Caco-2 (cell line): Measurements from ENCODE around the gene PLXNA1. TPM values are rescaled to one million over a fixed set of nuclear protein-coding genes. Genes with fewer than 3 reads are reported as not detected.

Source experiments
- BruUV-seq: library from RNA; stranded (reverse); fragments of 400-500 nt; replicated peaks from 2 replicates; lab custom pipeline; 2021; lab: Mats Ljungman, UMichigan
- CTCF ChIA-PET: fragments of 300-600 bp; sonication (Branson Sonifier 250); formaldehyde crosslinking; loops from one replicate; lab custom pipeline; 2022; ENCODE audit warnings: antibody characterized with exemption; lab: Charles Lee
- POLR2A ChIA-PET: fragments of 300-600 bp; sonication (Branson Sonifier 250); formaldehyde crosslinking; loops from one replicate; lab custom pipeline; 2022; ENCODE audit warnings: antibody characterized with exemption; lab: Charles Lee
- DNase-seq, 2 experiments: peaks; one replicate each; pipeline versions ENCODE4 v3.0.0 to v3.0.0-alpha.2; 2020 to 2022
- H3K27me3 ChIP-seq: replicated peaks from 2 replicates; pipeline ENCODE4 v1.6.0; 2011; ENCODE audit warnings: low read length; ENCODE audit not compliant: control insufficient read depth, insufficient read depth
- H3K36me3 ChIP-seq: 2 replicates; pipeline ENCODE4 v1.5.1; 2011; ENCODE audit warnings: low read length; ENCODE audit not compliant: control insufficient read depth, insufficient read depth
- H3K4me1 ChIP-seq: fragments of 250-450 bp; sonication (Bioruptor Pico); 2 replicates; pipeline ENCODE4 v1.5.1; 2020; ENCODE audit warnings: mild to moderate bottlenecking
- H3K4me3 ChIP-seq: 2 replicates; pipeline ENCODE4 v1.5.1; 2011; ENCODE audit warnings: low read depth, mild to moderate bottlenecking, control low read depth, low read length
- H3K9me3 ChIP-seq: fragments of 250-450 bp; sonication (Bioruptor Pico); 2 replicates; pipeline ENCODE4 v1.5.1; 2020; ENCODE audit warnings: mild to moderate bottlenecking, moderate library complexity
- H3K27ac Mint-ChIP-seq: one replicate; pipeline ENCODE4 v1.8.0; 2022; ENCODE audit warnings: mixed read lengths; ENCODE audit not compliant: unreplicated experiment
- H3K27me3 Mint-ChIP-seq: one replicate; pipeline ENCODE4 v1.8.0; 2022; ENCODE audit warnings: mixed read lengths; ENCODE audit not compliant: insufficient read depth, unreplicated experiment
- H3K36me3 Mint-ChIP-seq: one replicate; pipeline ENCODE4 v1.8.0; 2022; ENCODE audit warnings: mild to moderate bottlenecking, mixed read lengths; ENCODE audit not compliant: insufficient read depth, unreplicated experiment
- H3K4me1 Mint-ChIP-seq: one replicate; pipeline ENCODE4 v1.8.0; 2022; ENCODE audit warnings: low read depth, mixed read lengths; ENCODE audit not compliant: unreplicated experiment
- H3K4me3 Mint-ChIP-seq: one replicate; pipeline ENCODE4 v1.8.0; 2022; ENCODE audit warnings: mild to moderate bottlenecking, moderate library complexity, mixed read lengths; ENCODE audit not compliant: unreplicated experiment
- H3K9me3 Mint-ChIP-seq: one replicate; pipeline ENCODE4 v1.8.0; 2022; ENCODE audit warnings: mixed read lengths; ENCODE audit not compliant: unreplicated experiment
- CTCF ChIP-seq, 2 experiments: fragments of 200-600 bp in 1 of 2; IDR thresholded peaks; 1 replicate in 1 of 2; 2 replicates in 1 of 2; pipeline versions ENCODE4 v1.5.1 to v1.8.0; 2011 to 2022; ENCODE audit warnings: antibody characterized with exemption in 1 of 2, control low read depth in 1 of 2, inconsistent platforms in 1 of 2, low read depth in 1 of 2, low read length in 1 of 2, mild to moderate bottlenecking in 1 of 2, moderate library complexity in 1 of 2; ENCODE audit not compliant: insufficient read depth in 1 of 2, severe bottlenecking in 1 of 2, unreplicated experiment in 1 of 2
- intact Hi-C: fragments of 100-400 bp; cut with micrococcal nuclease; formaldehyde crosslinking; loops from one replicate; pipeline ENCODE4 v1.10.0; 2022; ENCODE audit not compliant: unreplicated experiment
- total RNA-seq: library from RNA; stranded (reverse); gene quantifications from 2 replicates; pipeline ENCODE4 v1.2.3, GENCODE V29; 2022

Gene PLXNA1
- total RNA-seq, 1 experiment from 2014 or later, result 95.1 TPM

GRCh38 chr3:126939733-126940132 lies 43.2 kb upstream of the PLXNA1 start:
- POLR2A ChIA-PET, result no interaction called here
- no peaks in the 10 kb centered on the region for H3K36me3 ChIP-seq
- H3K9me3 ChIP-seq, result no peaks in the 10 kb centered on the region
- peaks cover 9% of the 10 kb centered on the region for H3K4me1 Mint-ChIP-seq
- CTCF ChIA-PET, result no interaction called here
- H3K27me3 ChIP-seq, result no peaks in the 10 kb centered on the region
- no TSS peak for BruUV-seq
- H3K4me1 ChIP-seq, result peaks cover 5% of the 10 kb centered on the region
- intact Hi-C loops, result no loop called here
- no peak for DNase-seq
- H3K4me3 Mint-ChIP-seq, result no peak overlapping the region
- no peaks in the 10 kb centered on the region for H3K9me3 Mint-ChIP-seq
- no peaks in the 10 kb centered on the region for H3K27me3 Mint-ChIP-seq
- no peak overlapping the region for H3K27ac Mint-ChIP-seq
- no peak for TF ChIP-seq CTCF (IDR thresholded peaks at IDR 0.05; ENCODE audit: insufficient read depth in 1 of 2, low read depth in 1 of 2, low read length in 1 of 2, severe bottlenecking in 1 of 2, unreplicated experiment in 1 of 2)
- peaks cover 6% of the 10 kb centered on the region for H3K36me3 Mint-ChIP-seq
- H3K4me3 ChIP-seq, result no peak overlapping the region

GRCh38 chr3:126941721-126942270 lies 41.1 kb upstream of the PLXNA1 start:
- Histone ChIP-seq H3K9me3 (no peaks in the 10 kb centered on the region), H3K27me3 (no peaks in the 10 kb centered on the region), H3K4me1 (no peaks in the 10 kb centered on the region), H3K36me3 (no peaks in the 10 kb centered on the region), H3K4me3 (no peak overlapping the region)
- H3K9me3 Mint-ChIP-seq, result no peaks in the 10 kb centered on the region
- no peak for TF ChIP-seq CTCF (IDR thresholded peaks at IDR 0.05; ENCODE audit: insufficient read depth in 1 of 2, low read depth in 1 of 2, low read length in 1 of 2, severe bottlenecking in 1 of 2, unreplicated experiment in 1 of 2)
- H3K36me3 Mint-ChIP-seq, result peaks cover 6% of the 10 kb centered on the region
- intact Hi-C loops, result no loop called here
- no TSS peak for BruUV-seq
- H3K4me1 Mint-ChIP-seq, result peaks cover 9% of the 10 kb centered on the region
- no peak overlapping the region for H3K27ac Mint-ChIP-seq
- ChIA-PET CTCF (no interaction called here), POLR2A (no interaction called here)
- DNase-seq, result peak in 1 of 2 experiments; percentile 16
- H3K4me3 Mint-ChIP-seq, result no peak overlapping the region
- no peaks in the 10 kb centered on the region for H3K27me3 Mint-ChIP-seq

GRCh38 chr3:126944089-126944965 lies 38.6 kb upstream of the PLXNA1 start:
- Histone ChIP-seq H3K4me3 (no peak overlapping the region), H3K9me3 (no peaks in the 10 kb centered on the region), H3K27me3 (no peaks in the 10 kb centered on the region), H3K4me1 (no peaks in the 10 kb centered on the region), H3K36me3 (no peaks in the 10 kb centered on the region)
- Mint-ChIP-seq H3K36me3 (peaks cover 6% of the 10 kb centered on the region), H3K27ac (peak overlapping the region; percentile 74), H3K27me3 (no peaks in the 10 kb centered on the region), H3K9me3 (no peaks in the 10 kb centered on the region), H3K4me1 (peaks cover 3% of the 10 kb centered on the region), H3K4me3 (no peak overlapping the region)
- no peak for TF ChIP-seq CTCF (IDR thresholded peaks at IDR 0.05; ENCODE audit: insufficient read depth in 1 of 2, low read depth in 1 of 2, low read length in 1 of 2, severe bottlenecking in 1 of 2, unreplicated experiment in 1 of 2)
- no TSS peak for BruUV-seq
- DNase-seq, result no peak
- ChIA-PET CTCF (no interaction called here), POLR2A (no interaction called here)
- intact Hi-C loops, result no loop called here
